Left renal pelvis (tissue), 4 donors: ENCODE results near the gene OR14K1. TPM values are rescaled to one million over a fixed set of nuclear protein-coding genes. Genes with fewer than 3 reads are reported as not detected.
"Not testable (repeated sequence)": the region's sequence is repeated elsewhere in the genome, so short reads cannot be mapped to it uniquely, and the experiment has no call there.

Experiments
- DNase-seq, 4 donors: peaks; one replicate each; pipeline ENCODE4 v3.0.0-alpha.2; 2013; ENCODE audit warnings: low read depth in 4 of 4, low spot score in 3 of 4
- polyA plus RNA-seq, 4 donors: library from polyadenylated mRNA; unstranded; fragments of 120-200 nt; gene quantifications; one replicate each; pipeline ENCODE4 v1.2.1, GENCODE V29; 2013; ENCODE audit not compliant: insufficient read length in 4 of 4

Gene OR14K1, protein sequence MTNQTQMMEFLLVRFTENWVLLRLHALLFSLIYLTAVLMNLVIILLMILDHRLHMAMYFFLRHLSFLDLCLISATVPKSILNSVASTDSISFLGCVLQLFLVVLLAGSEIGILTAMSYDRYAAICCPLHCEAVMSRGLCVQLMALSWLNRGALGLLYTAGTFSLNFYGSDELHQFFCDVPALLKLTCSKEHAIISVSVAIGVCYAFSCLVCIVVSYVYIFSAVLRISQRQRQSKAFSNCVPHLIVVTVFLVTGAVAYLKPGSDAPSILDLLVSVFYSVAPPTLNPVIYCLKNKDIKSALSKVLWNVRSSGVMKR
- not detected for polyA plus RNA-seq

DNA sequence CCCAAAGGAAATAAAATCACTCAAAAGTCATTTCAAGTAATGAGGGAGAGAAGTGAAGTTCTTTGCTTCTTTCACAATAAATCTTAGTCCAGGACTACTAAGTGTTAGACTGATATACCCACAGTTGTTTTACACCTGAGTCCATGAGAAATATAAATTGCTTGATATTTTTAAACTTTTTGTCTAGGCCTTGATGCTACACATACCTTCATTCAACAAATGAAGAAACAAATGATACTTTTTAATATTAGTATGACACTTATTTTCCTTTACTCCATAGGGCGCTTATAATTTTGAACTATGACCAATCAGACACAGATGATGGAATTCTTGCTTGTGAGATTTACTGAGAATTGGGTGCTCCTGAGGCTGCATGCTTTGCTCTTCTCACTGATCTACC, at the start of gene OR14K1:
Gene OR14K1 (plus strand): TSS at position 301 of the 400 bp plus-strand sequence. CDS start 0 bp downstream, at position 301.
- no peak for DNase-seq

DNA sequence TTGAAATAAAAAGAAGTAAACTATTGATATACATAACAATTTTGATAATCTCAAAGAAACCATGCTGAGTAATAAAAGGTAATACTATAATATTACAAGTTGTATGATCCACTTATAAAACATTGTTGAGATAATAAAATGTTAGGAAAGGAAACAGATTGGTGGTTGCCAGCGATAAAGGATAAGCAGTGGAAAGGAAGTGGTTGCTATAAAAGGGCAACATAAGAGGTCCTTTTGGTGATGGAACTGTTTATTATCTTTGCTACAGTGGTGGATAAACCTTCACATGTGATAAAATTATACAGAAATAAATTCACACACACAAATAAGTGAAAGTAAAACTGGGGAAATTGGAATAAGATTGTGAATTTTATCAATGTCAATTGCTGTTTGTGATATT, 37.1 kb upstream of the OR14K1 start:
- no peak for DNase-seq

GRCh38 chr1:247710681-247711080, 27.7 kb upstream of the OR14K1 start:
- not testable (repeated sequence) for DNase-seq

DNA sequence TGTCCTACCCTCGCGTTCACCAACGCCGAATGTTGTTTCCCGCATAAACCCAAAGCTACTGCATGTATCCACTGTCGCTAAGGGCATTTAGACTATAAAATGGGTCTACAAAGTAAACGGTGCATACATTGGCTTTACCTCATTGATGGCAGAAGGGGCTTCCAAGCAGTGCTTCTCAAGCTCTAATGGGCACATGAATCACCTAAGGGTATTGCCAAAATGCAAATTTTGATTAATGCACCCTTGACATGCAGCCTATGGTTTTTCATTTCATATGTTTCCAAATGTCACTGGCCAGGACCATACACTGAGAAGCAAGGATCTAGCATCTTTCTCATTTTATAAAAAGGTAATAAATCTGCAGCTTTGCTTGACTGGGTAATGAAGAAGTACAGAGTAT, 24.7 kb upstream of the OR14K1 start:
- no peak for DNase-seq

- no peak for DNase-seq
Observed at GRCh38 chr1:247716546-247716945, 21.9 kb upstream of the OR14K1 start, which contains the start of gene OR6F1. Gene OR6F1, minus strand, starts transcription at chr1:247716646. Its CDS starts 3,891 bp downstream, at chr1:247712755.

- no peak for DNase-seq
Observed at GRCh38 chr1:247721222-247721621, 17.2 kb upstream of the OR14K1 start.

GRCh38 chr1:247740721-247741120, 2.3 kb downstream of the OR14K1 start:
- no peak for DNase-seq

- DNase-seq = no peak
Observed at GRCh38 chr1:247741756-247742155, 3.3 kb downstream of the OR14K1 start.

DNA sequence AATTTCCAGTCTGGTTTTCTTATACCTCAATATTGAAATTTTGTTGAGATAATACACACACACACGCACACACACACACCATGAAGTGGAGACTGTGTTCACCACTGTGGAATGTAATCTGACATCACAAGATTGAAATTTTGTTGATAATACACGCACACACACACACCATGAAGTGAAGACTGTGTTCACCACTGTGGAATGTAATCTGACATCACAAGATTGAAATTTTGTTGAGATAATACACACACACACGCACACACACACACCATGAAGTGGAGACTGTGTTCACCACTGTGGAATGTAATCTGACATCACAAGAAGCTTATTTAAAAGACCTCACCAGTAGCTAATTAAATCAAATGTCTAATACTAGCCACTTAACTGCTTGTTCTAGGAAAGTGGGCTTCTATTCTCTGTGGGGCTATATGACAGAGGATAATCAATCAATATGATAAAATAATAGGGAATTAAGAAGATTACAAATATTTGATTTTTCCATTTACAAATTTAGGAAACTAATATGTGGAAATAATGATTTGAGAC, 3.9 kb downstream of the OR14K1 start:
- DNase-seq = not testable (repeated sequence)

- DNase-seq = no peak
Observed at GRCh38 chr1:247746391-247746935, 8.0 kb downstream of the OR14K1 start.

GRCh38 chr1:247747616-247748015, 9.2 kb downstream of the OR14K1 start:
- no peak for DNase-seq

- DNase-seq = no peak
Observed at GRCh38 chr1:247748041-247748440, 9.6 kb downstream of the OR14K1 start, which contains the start of gene OR14A2. Gene OR14A2, minus strand, starts transcription at chr1:247748141.

- DNase-seq = no peak
Observed at GRCh38 chr1:247749870-247750269, 11.5 kb downstream of the OR14K1 start.

- DNase-seq = not testable (repeated sequence)
Observed at GRCh38 chr1:247754311-247754710, 15.9 kb downstream of the OR14K1 start.

- no peak for DNase-seq
Observed at GRCh38 chr1:247760456-247760855, 22.0 kb downstream of the OR14K1 start, which contains the start of gene OR1C1. Gene OR1C1, minus strand, starts transcription at chr1:247760556. Its CDS starts 2,150 bp downstream, at chr1:247758406.

DNA sequence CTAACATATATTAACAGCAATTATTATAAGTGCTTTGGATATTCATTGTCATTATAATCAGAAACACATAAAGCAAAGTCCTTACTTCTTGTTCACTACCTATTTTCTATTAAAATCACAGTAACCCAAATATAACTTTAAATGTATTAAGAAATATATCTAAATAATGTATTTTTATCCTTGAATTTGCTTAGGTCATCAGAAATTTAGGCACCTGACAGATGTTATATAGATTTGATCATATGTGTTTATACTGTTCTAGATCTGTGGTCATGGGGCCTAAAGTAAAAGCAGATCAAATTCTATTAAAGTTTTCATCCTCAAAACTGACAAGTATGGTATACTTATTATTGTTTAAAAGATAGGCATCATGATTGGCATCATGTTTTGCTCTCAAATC, 31.2 kb downstream of the OR14K1 start:
- no peak for DNase-seq

Other genes starting within 250 kb of the OR14K1 start
- gene OR2C3, start 202.2 kb upstream of the OR14K1 start, polyA plus RNA-seq = 1 to 10 TPM in 1 of 4 donors, under 1 TPM in 3; 0.55 to 1.7 (median 0.75) TPM
- gene GCSAML, start 189.5 kb upstream of the OR14K1 start, polyA plus RNA-seq = 1 to 10 TPM in 1 of 4 donors, under 1 TPM in 3; 0.61 to 1.1 (median 0.84) TPM
- not detected for gene OR2G2, start 150.3 kb upstream of the OR14K1 start, polyA plus RNA-seq
- gene OR2G3, start 133.0 kb upstream of the OR14K1 start, polyA plus RNA-seq = not detected
- not detected for gene OR13G1, start 58.9 kb upstream of the OR14K1 start, polyA plus RNA-seq
- gene OR6F1, start 22.0 kb upstream of the OR14K1 start, polyA plus RNA-seq = not detected
- gene OR14A2, start 9.5 kb downstream of the OR14K1 start, polyA plus RNA-seq = not detected
- not detected for gene OR1C1, start 21.9 kb downstream of the OR14K1 start, polyA plus RNA-seq
- not detected for gene OR14A16, start 85.5 kb downstream of the OR14K1 start, polyA plus RNA-seq
- not detected for gene OR11L1, start 103.3 kb downstream of the OR14K1 start, polyA plus RNA-seq
- gene TRIM58, start 118.6 kb downstream of the OR14K1 start, polyA plus RNA-seq = 1 to 10 TPM; 1.4 to 6.5 (median 1.6) TPM
- gene OR2W3, start 157.0 kb downstream of the OR14K1 start, polyA plus RNA-seq = 1 to 10 TPM in 1 of 4 donors, under 1 TPM in 2, not detected in 1; 0.23 to 1.3 (median 0.37) TPM
- not detected for gene OR2T8, start 181.6 kb downstream of the OR14K1 start, polyA plus RNA-seq
- gene OR2AJ1, start 186.3 kb downstream of the OR14K1 start, polyA plus RNA-seq = not detected
- gene OR2L8, start 210.2 kb downstream of the OR14K1 start, polyA plus RNA-seq = not detected
- gene OR2AK2, start 226.6 kb downstream of the OR14K1 start, polyA plus RNA-seq = not detected